Measurements from ENCODE around the gene ZNF100. TPM values are rescaled to one million over a fixed set of nuclear protein-coding genes. Genes with fewer than 3 reads are reported as not detected.
"Not testable (repeated sequence)": the region's sequence is repeated elsewhere in the genome, so short reads cannot be mapped to it uniquely, and the experiment has no call there.

The ZNF100 gene
- total and polyA plus RNA-seq, 7 experiments from 2014 or later, result 9.5 to 22.5 (median 18.4) TPM

DNA sequence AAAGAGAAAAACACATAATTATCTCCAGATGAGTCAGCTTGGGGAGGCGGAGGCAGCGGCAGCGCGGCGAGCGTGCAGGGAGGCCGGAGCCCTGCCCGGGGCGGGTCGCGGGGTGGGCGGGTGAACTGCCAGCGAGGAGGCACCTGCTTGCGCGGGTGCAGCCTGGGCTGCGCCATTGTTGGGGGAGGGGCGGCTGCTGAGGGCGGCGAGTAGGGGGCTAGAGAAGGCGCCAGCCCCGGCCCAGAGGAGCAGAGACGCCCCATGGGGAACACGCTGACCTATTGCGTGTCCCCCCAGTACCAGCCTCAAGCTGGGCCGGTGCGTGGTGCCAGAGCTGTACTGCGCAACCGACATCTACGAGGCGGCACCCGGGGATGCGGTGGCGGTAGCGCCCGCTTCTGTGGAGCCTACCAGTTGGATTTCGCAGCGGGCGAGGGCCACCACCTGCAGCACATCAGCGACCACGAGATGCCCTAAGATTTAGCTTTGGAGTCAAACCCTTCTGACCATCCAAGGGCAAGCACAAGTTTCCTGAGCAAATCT, 16.7 kb downstream of the ZNF100 start:
- ATAC-seq, result no peak
- Mint-ChIP-seq H3K4me3 (no peak overlapping the region), H3K27ac (peak overlapping the region in 2 of 9 donors; percentile 25 to 32), H3K9me3 (peaks cover 4 to 85% (median 6%) of the 10 kb centered on the region in 11 donors), H3K4me1 (peaks cover 0 to 37% (median 7%) of the 10 kb centered on the region in 7 donors), H3K36me3 (peaks cover 27 to 94% (median 82%) of the 10 kb centered on the region in 5 donors), H3K27me3 (no peaks in the 10 kb centered on the region)
- DNase-seq, result no peak
- Histone ChIP-seq H3K9me3 (ENCODE audit: control insufficient read depth in 2 of 3, low read length in 3 of 3) (peaks cover 0 to 6% (median 0%) of the 10 kb centered on the region in 3 experiments), H3K27ac (ENCODE audit: low read depth, low read length) (no peak overlapping the region), H3K4me3 (ENCODE audit: low read length) (no peak overlapping the region), H3K36me3 (ENCODE audit: control insufficient read depth in 2 of 3, insufficient read depth in 3 of 3, low read length in 3 of 3) (peaks cover 0 to 41% (median 0%) of the 10 kb centered on the region in 3 experiments), H3K27me3 (ENCODE audit: control insufficient read depth in 2 of 2, insufficient read depth in 2 of 2, low read length in 2 of 2) (no peaks in the 10 kb centered on the region), H3K4me1 (ENCODE audit: control insufficient read depth in 2 of 2, insufficient read depth in 2 of 2, low read length in 2 of 2) (no peaks in the 10 kb centered on the region)
- ChIA-PET CTCF (no interaction called here), POLR2A (no interaction called here)
- intact Hi-C loops (cut with micrococcal nuclease), result no loop called here

DNA sequence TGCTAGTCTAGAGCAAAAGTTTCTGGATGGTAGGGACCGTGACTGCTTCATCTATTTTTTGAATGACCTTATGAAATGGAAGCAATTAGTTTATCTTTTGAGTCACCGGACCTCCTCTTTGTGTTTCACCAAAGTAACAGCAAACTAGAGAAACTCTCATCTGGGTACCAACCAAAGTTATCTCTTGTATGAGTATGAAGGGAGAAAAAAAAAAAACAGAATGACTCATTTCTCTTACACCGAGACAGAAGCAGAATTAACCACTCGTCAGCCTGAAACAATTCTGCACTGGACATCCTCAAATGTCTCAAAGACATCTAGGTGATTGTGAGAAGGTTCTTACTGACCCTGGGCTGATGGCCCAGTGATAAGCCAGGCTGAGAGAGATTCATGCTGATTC, 18.3 kb downstream of the ZNF100 start:
- ATAC-seq, result no peak
- Histone ChIP-seq H3K27me3 (ENCODE audit: control insufficient read depth in 2 of 2, insufficient read depth in 2 of 2, low read length in 2 of 2) (no peaks in the 10 kb centered on the region), H3K36me3 (ENCODE audit: control insufficient read depth in 2 of 3, insufficient read depth in 3 of 3, low read length in 3 of 3) (peaks cover 0 to 41% (median 0%) of the 10 kb centered on the region in 3 experiments), H3K9me3 (ENCODE audit: control insufficient read depth in 2 of 3, low read length in 3 of 3) (peaks cover 0 to 6% (median 0%) of the 10 kb centered on the region in 3 experiments), H3K4me1 (ENCODE audit: control insufficient read depth in 2 of 2, insufficient read depth in 2 of 2, low read length in 2 of 2) (no peaks in the 10 kb centered on the region), H3K4me3 (ENCODE audit: low read length) (no peak overlapping the region), H3K27ac (ENCODE audit: low read depth, low read length) (no peak overlapping the region)
- Mint-ChIP-seq H3K4me1 (peaks cover 0 to 28% (median 3%) of the 10 kb centered on the region in 7 donors), H3K27ac (no peak overlapping the region), H3K9me3 (peaks cover 0 to 78% (median 8%) of the 10 kb centered on the region in 11 donors), H3K27me3 (no peaks in the 10 kb centered on the region), H3K36me3 (peaks cover 16 to 89% (median 76%) of the 10 kb centered on the region in 5 donors), H3K4me3 (peak overlapping the region in 1 of 10 donors; percentile 23)
- intact Hi-C loops (cut with micrococcal nuclease), result no loop called here
- CTCF ChIA-PET, result no interaction called here
- DNase-seq, result no peak
- POLR2A ChIA-PET, result no interaction called here

DNA sequence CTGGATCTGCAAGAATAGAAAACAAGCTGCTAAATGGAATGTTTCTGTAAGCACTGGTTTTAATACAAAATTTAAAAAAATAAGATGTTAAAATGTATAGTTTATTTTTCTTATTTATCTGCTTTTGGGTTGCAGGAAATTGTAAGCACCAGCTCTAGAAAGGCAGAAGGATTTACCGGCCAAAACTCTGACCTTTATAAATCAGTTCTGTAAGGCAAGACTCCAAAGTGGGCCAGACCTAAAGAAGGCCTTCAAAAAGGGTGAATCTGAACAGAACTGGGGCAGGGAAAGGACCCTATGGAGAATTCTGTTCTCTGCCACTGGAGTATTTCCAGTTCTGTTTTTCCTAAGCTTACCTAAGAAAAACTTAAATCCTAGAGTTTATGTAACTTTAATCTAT, 19.3 kb downstream of the ZNF100 start:
- H3K4me3 ChIP-seq (ENCODE audit: low read length), result no peak overlapping the region
- H3K36me3 ChIP-seq (ENCODE audit: control insufficient read depth in 2 of 3, insufficient read depth in 3 of 3, low read length in 3 of 3), result peaks cover 0 to 46% (median 0%) of the 10 kb centered on the region in 3 experiments
- no peaks in the 10 kb centered on the region for H3K27me3 ChIP-seq (ENCODE audit: control insufficient read depth in 2 of 2, insufficient read depth in 2 of 2, low read length in 2 of 2)
- DNase-seq (no peak), ATAC-seq (no peak)
- Mint-ChIP-seq H3K4me3 (no peak overlapping the region), H3K36me3 (peaks cover 16 to 87% (median 73%) of the 10 kb centered on the region in 5 donors), H3K9me3 (peaks cover 0 to 79% (median 8%) of the 10 kb centered on the region in 11 donors), H3K27ac (no peak overlapping the region), H3K4me1 (peaks cover 0 to 23% (median 3%) of the 10 kb centered on the region in 7 donors), H3K27me3 (no peaks in the 10 kb centered on the region)
- ChIA-PET CTCF (no interaction called here), POLR2A (no interaction called here)
- H3K4me1 ChIP-seq (ENCODE audit: control insufficient read depth in 2 of 2, insufficient read depth in 2 of 2, low read length in 2 of 2), result no peaks in the 10 kb centered on the region
- intact Hi-C loops (cut with micrococcal nuclease), result no loop called here
- H3K27ac ChIP-seq (ENCODE audit: low read depth, low read length), result no peak overlapping the region
- H3K9me3 ChIP-seq (ENCODE audit: control insufficient read depth in 2 of 3, low read length in 3 of 3), result peaks cover 0 to 6% (median 0%) of the 10 kb centered on the region in 3 experiments

GRCh38 chr19:21740559-21740958, 26.8 kb downstream of the ZNF100 start:
- Mint-ChIP-seq H3K27me3 (no peaks in the 10 kb centered on the region), H3K4me3 (no peak overlapping the region), H3K27ac (no peak overlapping the region), H3K9me3 (peaks cover 3 to 75% (median 32%) of the 10 kb centered on the region in 11 donors), H3K4me1 (peaks cover 0 to 5% (median 0%) of the 10 kb centered on the region in 7 donors), H3K36me3 (peaks cover 26 to 86% (median 73%) of the 10 kb centered on the region in 5 donors)
- H3K4me3 ChIP-seq (ENCODE audit: low read length), result no peak overlapping the region
- no peaks in the 10 kb centered on the region for H3K4me1 ChIP-seq (ENCODE audit: control insufficient read depth in 2 of 2, insufficient read depth in 2 of 2, low read length in 2 of 2)
- H3K36me3 ChIP-seq (ENCODE audit: control insufficient read depth in 2 of 3, insufficient read depth in 3 of 3, low read length in 3 of 3), result peaks cover 0 to 25% (median 5%) of the 10 kb centered on the region in 3 experiments
- H3K27ac ChIP-seq (ENCODE audit: low read depth, low read length), result no peak overlapping the region
- ATAC-seq (no peak), DNase-seq (no peak)
- CTCF ChIA-PET, result no interaction called here
- H3K9me3 ChIP-seq (ENCODE audit: control insufficient read depth in 2 of 3, low read length in 3 of 3), result peaks cover 0 to 8% (median under 1%) of the 10 kb centered on the region in 3 experiments
- intact Hi-C loops (cut with micrococcal nuclease), result no loop called here
- H3K27me3 ChIP-seq (ENCODE audit: control insufficient read depth in 2 of 2, insufficient read depth in 2 of 2, low read length in 2 of 2), result no peaks in the 10 kb centered on the region
- POLR2A ChIA-PET, result no interaction called here

- H3K27me3 Mint-ChIP-seq; H3K4me1 ChIP-seq (ENCODE audit: control insufficient read depth in 2 of 2, insufficient read depth in 2 of 2, low read length in 2 of 2); DNase-seq; H3K4me1 Mint-ChIP-seq; ATAC-seq; CTCF ChIA-PET; H3K4me3 Mint-ChIP-seq; intact Hi-C loops (cut with micrococcal nuclease); H3K4me3 ChIP-seq (ENCODE audit: low read length); H3K27ac Mint-ChIP-seq; H3K27me3 ChIP-seq (ENCODE audit: control insufficient read depth in 2 of 2, insufficient read depth in 2 of 2, low read length in 2 of 2); H3K27ac ChIP-seq (ENCODE audit: low read depth, low read length): not testable (repeated sequence)
- POLR2A ChIA-PET, result interaction anchor here (0.7 kb wide), 1 partner anchor 187 kb away, joined by 4 read pairs; no protein-coding TSS in a partner anchor
- H3K36me3 ChIP-seq (ENCODE audit: control insufficient read depth in 2 of 3, insufficient read depth in 3 of 3, low read length in 3 of 3), result peaks cover 5 to 24% (median 8%) of the 10 kb centered on the region in 3 experiments
- Mint-ChIP-seq H3K9me3 (peaks cover 11 to 78% (median 46%) of the 10 kb centered on the region in 11 donors), H3K36me3 (peaks cover 25 to 64% (median 48%) of the 10 kb centered on the region in 5 donors)
- H3K9me3 ChIP-seq (ENCODE audit: control insufficient read depth in 2 of 3, low read length in 3 of 3), result peaks cover 7 to 31% (median 14%) of the 10 kb centered on the region in 3 experiments
Measured at GRCh38 chr19:21726942-21727747, 40.2 kb downstream of the ZNF100 start.

DNA sequence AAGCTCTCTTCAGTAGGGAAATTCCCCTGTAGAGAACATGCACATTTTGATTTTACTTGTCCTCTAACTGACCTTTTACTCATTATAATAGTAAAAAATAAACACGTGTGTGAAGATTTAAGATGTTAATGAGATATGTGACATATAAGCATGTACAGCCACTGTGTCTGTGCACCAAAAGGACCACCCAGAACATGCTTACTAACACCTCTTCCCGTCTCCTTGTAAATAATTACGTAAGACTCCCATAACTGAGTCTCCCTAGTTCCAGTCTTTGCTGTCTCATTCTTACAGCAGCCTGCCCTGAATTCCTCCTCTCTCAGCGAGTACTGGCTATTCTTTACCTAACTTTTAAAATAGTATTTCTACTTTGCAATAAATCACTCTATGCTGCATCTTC, 53.6 kb downstream of the ZNF100 start:
- Histone ChIP-seq H3K4me3 (ENCODE audit: low read length) (no peak overlapping the region), H3K27me3 (ENCODE audit: control insufficient read depth in 2 of 2, insufficient read depth in 2 of 2, low read length in 2 of 2) (no peaks in the 10 kb centered on the region), H3K4me1 (ENCODE audit: control insufficient read depth in 2 of 2, insufficient read depth in 2 of 2, low read length in 2 of 2) (no peaks in the 10 kb centered on the region), H3K27ac (ENCODE audit: low read depth, low read length) (no peak overlapping the region), H3K9me3 (ENCODE audit: control insufficient read depth in 2 of 3, low read length in 3 of 3) (peaks cover 0 to 7% (median 0%) of the 10 kb centered on the region in 3 experiments), H3K36me3 (ENCODE audit: control insufficient read depth in 2 of 3, insufficient read depth in 3 of 3, low read length in 3 of 3) (no peaks in the 10 kb centered on the region)
- Mint-ChIP-seq H3K27me3 (no peaks in the 10 kb centered on the region), H3K36me3 (peaks cover 0 to 8% (median 0%) of the 10 kb centered on the region in 5 donors), H3K4me1 (no peaks in the 10 kb centered on the region), H3K27ac (no peak overlapping the region), H3K9me3 (peaks cover 0 to 54% (median 10%) of the 10 kb centered on the region in 11 donors), H3K4me3 (no peak overlapping the region)
- ATAC-seq (no peak), DNase-seq (no peak)
- CTCF ChIA-PET, result no interaction called here
- intact Hi-C loops (cut with micrococcal nuclease), result no loop called here
- POLR2A ChIA-PET, result no interaction called here
